Measurements from ENCODE around the gene PCSK6. TPM values are rescaled to one million over a fixed set of nuclear protein-coding genes. Genes with fewer than 3 reads are reported as not detected.

Gene PCSK6
- total RNA-seq, 4 donors from 2014 or later = 9.7 to 20.5 (median 13.1) TPM

GRCh38 chr15:101480613-101481380 lies 8.7 kb downstream of the PCSK6 start:
- ATAC-seq (ENCODE audit: low FRiP score) (no peak), DNase-seq (ENCODE audit: low spot score) (no peak)
- no peak for TF ChIP-seq CTCF (IDR thresholded peaks at IDR 0.05)

- no peak for TF ChIP-seq CTCF (IDR thresholded peaks at IDR 0.05)
- ATAC-seq (ENCODE audit: low FRiP score) (no peak), DNase-seq (ENCODE audit: low spot score) (no peak)
Measured at GRCh38 chr15:101479851-101480612, 9.5 kb downstream of the PCSK6 start.

- ATAC-seq (ENCODE audit: low FRiP score) (no peak), DNase-seq (ENCODE audit: low spot score) (no peak)
- TF ChIP-seq CTCF (IDR thresholded peaks at IDR 0.05) = no peak
Measured at GRCh38 chr15:101479342-101479845, 10.1 kb downstream of the PCSK6 start.

GRCh38 chr15:101478701-101479341 lies 10.7 kb downstream of the PCSK6 start:
- DNase-seq (ENCODE audit: low spot score) (no peak), ATAC-seq (ENCODE audit: low FRiP score) (no peak)
- no peak for TF ChIP-seq CTCF (IDR thresholded peaks at IDR 0.05)

- ATAC-seq (ENCODE audit: low FRiP score) (no peak), DNase-seq (ENCODE audit: low spot score) (no peak)
- TF ChIP-seq CTCF (IDR thresholded peaks at IDR 0.05) = no peak
Measured at GRCh38 chr15:101477851-101478362, 11.6 kb downstream of the PCSK6 start.

GRCh38 chr15:101476756-101477155 lies 12.8 kb downstream of the PCSK6 start:
- no peak for DNase-seq (ENCODE audit: low spot score)

More at GRCh38 chr15:101476756-101477155, 12.8 kb downstream of the PCSK6 start:
- no peak for TF ChIP-seq CTCF (IDR thresholded peaks at IDR 0.05)
- no peak for ATAC-seq (ENCODE audit: low FRiP score)

Measured in omental fat pad (tissue), 4 donors.